AG04449 (cell line): Measurements from ENCODE around the gene TBXA2R.

Source experiments
- CTCF ChIA-PET: fragments of 350-600 bp; formaldehyde crosslinking; extraction: SDS; loops from one replicate; lab custom pipeline; 2021; ENCODE audit warnings: antibody characterized with exemption; lab: Yijun Ruan, JAX
- POLR2A ChIA-PET: fragments of 400-600, 350-600 bp; formaldehyde crosslinking; extraction: SDS; loops from one replicate; lab custom pipeline; 2020; ENCODE audit warnings: antibody characterized with exemption, inconsistent platforms; lab: Yijun Ruan, JAX
- DNase-seq: peaks from one replicate; pipeline ENCODE4 v3.0.0-alpha.2; 2010; ENCODE audit warnings: low read depth, low spot score
- H3K4me3 ChIP-seq: 2 replicates; pipeline ENCODE4 v1.5.1; 2011; ENCODE audit warnings: low read depth, mild to moderate bottlenecking, control low read depth, low read length
- TF ChIP-seq, protein P1 (sequence below): IDR thresholded peaks from one replicate; pipeline ENCODE4 v1.5.1; 2011; ENCODE audit warnings: mild to moderate bottlenecking, moderate library complexity, low read length, control low read depth, inconsistent platforms; ENCODE audit not compliant: insufficient read depth; ENCODE audit errors: missing control alignments

Gene TBXA2R

GRCh38 chr19:3577723-3578344 lies 28.8 kb downstream of the TBXA2R start:
- POLR2A ChIA-PET = no interaction called here
- CTCF ChIA-PET = interaction anchor here (1.9 to 2.0 kb wide), 2 partner anchors 21 to 563 kb away, joined by 4 to 5 read pairs; partner anchors contain the start of gene MFSD12
- no peak overlapping the region for H3K4me3 ChIP-seq
- TF ChIP-seq, protein P1, sequence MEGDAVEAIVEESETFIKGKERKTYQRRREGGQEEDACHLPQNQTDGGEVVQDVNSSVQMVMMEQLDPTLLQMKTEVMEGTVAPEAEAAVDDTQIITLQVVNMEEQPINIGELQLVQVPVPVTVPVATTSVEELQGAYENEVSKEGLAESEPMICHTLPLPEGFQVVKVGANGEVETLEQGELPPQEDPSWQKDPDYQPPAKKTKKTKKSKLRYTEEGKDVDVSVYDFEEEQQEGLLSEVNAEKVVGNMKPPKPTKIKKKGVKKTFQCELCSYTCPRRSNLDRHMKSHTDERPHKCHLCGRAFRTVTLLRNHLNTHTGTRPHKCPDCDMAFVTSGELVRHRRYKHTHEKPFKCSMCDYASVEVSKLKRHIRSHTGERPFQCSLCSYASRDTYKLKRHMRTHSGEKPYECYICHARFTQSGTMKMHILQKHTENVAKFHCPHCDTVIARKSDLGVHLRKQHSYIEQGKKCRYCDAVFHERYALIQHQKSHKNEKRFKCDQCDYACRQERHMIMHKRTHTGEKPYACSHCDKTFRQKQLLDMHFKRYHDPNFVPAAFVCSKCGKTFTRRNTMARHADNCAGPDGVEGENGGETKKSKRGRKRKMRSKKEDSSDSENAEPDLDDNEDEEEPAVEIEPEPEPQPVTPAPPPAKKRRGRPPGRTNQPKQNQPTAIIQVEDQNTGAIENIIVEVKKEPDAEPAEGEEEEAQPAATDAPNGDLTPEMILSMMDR = no peak
- no peak for DNase-seq

DNA sequence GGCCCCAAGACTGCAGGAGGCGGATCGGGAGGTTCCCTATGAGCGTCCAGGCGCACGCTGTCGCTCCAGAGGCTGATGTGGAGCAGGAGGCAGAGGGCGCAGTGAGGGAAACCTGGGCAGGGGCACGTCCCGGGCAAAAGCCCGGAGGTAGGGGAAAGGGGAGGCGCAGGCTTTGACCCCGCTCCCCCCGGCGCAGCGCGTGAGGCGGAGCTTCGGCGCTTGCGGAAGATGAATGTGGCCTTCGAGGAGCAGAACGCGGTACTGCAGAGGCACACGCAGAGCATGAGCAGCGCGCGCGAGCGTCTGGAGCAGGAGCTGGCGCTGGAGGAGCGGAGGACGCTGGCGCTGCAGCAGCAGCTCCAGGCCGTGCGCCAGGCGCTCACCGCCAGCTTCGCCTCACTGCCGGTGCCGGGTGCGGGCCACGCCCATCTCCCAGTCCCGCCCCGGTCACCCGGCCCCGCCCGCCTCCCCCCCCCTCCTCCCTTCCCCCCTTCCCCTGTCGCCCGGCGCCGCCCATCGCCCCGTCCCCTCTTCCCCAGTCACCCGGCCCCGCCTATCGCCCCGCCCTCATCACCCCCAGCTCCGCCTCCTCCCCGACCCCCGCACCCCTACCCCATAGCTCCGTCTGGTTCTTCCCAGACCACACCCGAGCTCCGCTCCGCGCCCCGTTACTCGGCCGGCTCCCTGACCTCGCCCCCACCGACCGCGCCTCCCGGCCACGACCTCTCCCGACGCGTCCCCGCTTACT lies 29.8 kb downstream of the TBXA2R start:
- peak overlapping the region; percentile 25; the same call in 1 of the 2 replicates for H3K4me3 ChIP-seq
- TF ChIP-seq, protein P1 = no peak
- no peak for DNase-seq
- ChIA-PET CTCF (interaction anchor here (0.6 to 2.0 kb wide), 2 partner anchors 47 to 564 kb away, joined by 3 to 4 read pairs; no protein-coding TSS in a partner anchor), POLR2A (no interaction called here)

DNA sequence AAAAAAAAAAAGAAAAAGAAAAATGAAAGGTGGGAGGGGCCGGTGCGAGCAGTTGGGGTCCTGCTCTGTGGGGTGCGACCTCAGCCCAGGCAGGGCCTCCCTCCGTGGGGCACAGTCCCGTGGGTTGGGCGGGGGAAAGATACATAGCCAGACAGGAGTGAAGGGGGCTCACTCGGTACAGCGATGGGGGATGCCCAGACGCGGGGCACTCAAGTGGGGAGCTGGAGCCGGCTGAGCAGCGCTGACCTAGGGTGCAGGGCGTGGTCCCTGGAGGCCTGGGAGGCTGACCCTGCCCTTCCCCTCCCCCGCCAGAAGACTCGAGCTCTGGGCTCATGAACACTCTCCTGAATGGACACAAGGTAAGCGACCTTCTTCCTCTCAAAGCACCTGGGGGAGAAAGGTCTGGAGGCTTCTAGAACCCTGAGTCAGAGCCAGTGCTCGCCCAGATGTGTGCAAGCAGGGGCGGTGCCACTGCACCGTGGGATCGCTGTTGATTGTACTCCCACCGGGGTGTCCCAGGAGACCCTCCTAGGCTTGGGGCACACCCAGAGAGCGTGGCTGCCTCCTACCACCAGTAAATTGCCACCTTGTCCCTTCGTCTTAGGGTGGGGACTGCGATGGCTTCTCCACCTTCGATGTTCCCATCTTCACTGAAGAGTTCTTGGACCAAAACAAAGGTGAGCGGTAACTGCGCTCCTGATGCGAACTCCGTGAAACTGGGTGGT lies 30.6 kb downstream of the TBXA2R start:
- no peak for DNase-seq
- peak overlapping the region; percentile 25; the same call in 1 of the 2 replicates for H3K4me3 ChIP-seq
- TF ChIP-seq, protein P1 = no peak
- ChIA-PET POLR2A (no interaction called here), CTCF (interaction anchor here (2.0 to 2.5 kb wide), 2 partner anchors 31 to 564 kb away, joined by 4 to 12 read pairs; no protein-coding TSS in a partner anchor)

DNA sequence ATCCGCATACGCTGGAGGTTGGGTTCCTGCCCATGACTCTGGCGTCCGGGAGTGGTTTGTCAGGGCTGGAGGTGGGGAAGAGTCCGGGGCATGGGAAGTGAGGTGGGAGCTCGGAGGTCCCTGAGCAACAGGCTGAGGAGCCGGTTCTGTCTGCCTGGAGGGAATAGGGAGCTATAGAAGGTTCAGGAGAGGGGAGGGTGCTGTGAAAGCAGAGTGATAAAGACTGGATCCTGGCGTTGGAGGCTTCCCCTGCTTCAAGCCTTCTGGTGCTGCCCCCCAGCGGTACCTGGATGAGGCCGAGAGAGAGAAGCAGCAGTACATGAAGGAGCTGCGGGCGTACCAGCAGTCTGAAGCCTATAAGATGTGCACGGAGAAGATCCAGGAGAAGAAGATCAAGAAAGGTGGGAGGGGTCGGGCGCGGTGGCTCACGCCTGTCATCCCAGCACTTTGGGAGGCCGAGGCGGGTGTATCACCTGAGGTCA lies 31.4 kb downstream of the TBXA2R start:
- no peak for DNase-seq
- H3K4me3 ChIP-seq = no peak overlapping the region
- ChIA-PET CTCF (interaction anchor here (2.5 kb wide), 1 partner anchor 30 kb away, joined by 12 read pairs; no protein-coding TSS in a partner anchor), POLR2A (no interaction called here)
- TF ChIP-seq, protein P1 = peak; percentile 20

- ChIA-PET CTCF (interaction anchor here (0.6 to 2.5 kb wide), 2 partner anchors 29 to 496 kb away, joined by 3 to 12 read pairs; no protein-coding TSS in a partner anchor), POLR2A (no interaction called here)
- peak; percentile 51 for DNase-seq
These were observed 32.6 kb downstream of the TBXA2R start for GRCh38 chr19:3573858-3574637.

More at GRCh38 chr19:3573858-3574637, 32.6 kb downstream of the TBXA2R start:
- TF ChIP-seq, protein P1 = no peak
- H3K4me3 ChIP-seq = peak overlapping the region; percentile 82
